Measurements from ENCODE around the gene PRKCB. TPM values are rescaled to one million over a fixed set of nuclear protein-coding genes. Genes with fewer than 3 reads are reported as not detected.

The PRKCB gene
- total RNA-seq, 4 donors from 2014 or later = 0.29 to 9.5 (median 2.9) TPM

GRCh38 chr16:24198807-24199533, 363.2 kb downstream of the PRKCB start:
- Histone ChIP-seq H3K4me3 (no peak overlapping the region), H3K36me3 (no peaks in the 10 kb centered on the region), H3K9me3 (no peaks in the 10 kb centered on the region), H3K27me3 (no peaks in the 10 kb centered on the region), H3K27ac (no peak overlapping the region), H3K4me1 (no peaks in the 10 kb centered on the region)
- DNase-seq = no peak
- no peak for TF ChIP-seq CTCF (IDR thresholded peaks at IDR 0.05)
- TF ChIP-seq POLR2A (IDR thresholded peaks at IDR 0.05) = no peak
- intact Hi-C loops (cut with DNase I; ENCODE audit: low total_unique reads) = no loop called here

GRCh38 chr16:24203675-24204074, 367.9 kb downstream of the PRKCB start:
- DNase-seq = no peak
- Histone ChIP-seq H3K27me3 (no peaks in the 10 kb centered on the region), H3K9me3 (no peaks in the 10 kb centered on the region), H3K4me3 (no peak overlapping the region), H3K36me3 (no peaks in the 10 kb centered on the region), H3K4me1 (no peaks in the 10 kb centered on the region), H3K27ac (no peak overlapping the region)
- TF ChIP-seq CTCF (IDR thresholded peaks at IDR 0.05) (no peak), POLR2A (IDR thresholded peaks at IDR 0.05) (no peak)
- intact Hi-C loops (cut with DNase I; ENCODE audit: low total_unique reads) = no loop called here

GRCh38 chr16:24204150-24204665, 368.4 kb downstream of the PRKCB start:
- no peak for DNase-seq
- no peak overlapping the region for H3K27ac ChIP-seq
- no peaks in the 10 kb centered on the region for H3K4me1 ChIP-seq
- no peaks in the 10 kb centered on the region for H3K9me3 ChIP-seq
- intact Hi-C loops (cut with DNase I; ENCODE audit: low total_unique reads) = no loop called here
- TF ChIP-seq POLR2A (IDR thresholded peaks at IDR 0.05) (no peak), CTCF (IDR thresholded peaks at IDR 0.05) (no peak)
- no peaks in the 10 kb centered on the region for H3K27me3 ChIP-seq
- H3K4me3 ChIP-seq = no peak overlapping the region
- H3K36me3 ChIP-seq = no peaks in the 10 kb centered on the region

- Histone ChIP-seq H3K27me3 (no peaks in the 10 kb centered on the region), H3K4me3 (no peak overlapping the region), H3K9me3 (no peaks in the 10 kb centered on the region), H3K27ac (no peak overlapping the region), H3K4me1 (no peaks in the 10 kb centered on the region), H3K36me3 (no peaks in the 10 kb centered on the region)
- TF ChIP-seq CTCF (IDR thresholded peaks at IDR 0.05) (no peak), POLR2A (IDR thresholded peaks at IDR 0.05) (no peak)
- DNase-seq = no peak
- intact Hi-C loops (cut with DNase I; ENCODE audit: low total_unique reads) = no loop called here
These were observed 371.1 kb downstream of the PRKCB start for GRCh38 chr16:24206926-24207325.

GRCh38 chr16:24208710-24209109, 372.9 kb downstream of the PRKCB start:
- Histone ChIP-seq H3K27me3 (no peaks in the 10 kb centered on the region), H3K4me1 (no peaks in the 10 kb centered on the region), H3K36me3 (no peaks in the 10 kb centered on the region), H3K4me3 (no peak overlapping the region), H3K9me3 (no peaks in the 10 kb centered on the region), H3K27ac (no peak overlapping the region)
- TF ChIP-seq CTCF (IDR thresholded peaks at IDR 0.05) = no peak
- no peak for TF ChIP-seq POLR2A (IDR thresholded peaks at IDR 0.05)
- intact Hi-C loops (cut with DNase I; ENCODE audit: low total_unique reads) = no loop called here
- DNase-seq = no peak
